Liver (tissue), 3 donors: ENCODE data around the gene EPC1.

Source experiments
- ATF3 ChIP-seq: IDR thresholded peaks from 2 replicates; pipeline ENCODE4 v1.6.1; 2016; ENCODE audit warnings: antibody characterized with exemption
- CTCF ChIP-seq: fragments of 150-350 bp; IDR thresholded peaks from 2 replicates; pipeline ENCODE4 v1.5.1; 2017; ENCODE audit warnings: improper control_type of control experiment, low read depth, low read length; ENCODE audit not compliant: missing input control
- EGR1 ChIP-seq, 2 donors: IDR thresholded peaks; 2 replicates each; pipeline ENCODE4 v1.6.1; 2016 to 2018; ENCODE audit warnings: antibody characterized with exemption in 2 of 2, low read depth in 2 of 2
- FOXA1 ChIP-seq: IDR thresholded peaks from 2 replicates; pipeline ENCODE4 v1.6.1; 2016; ENCODE audit warnings: antibody characterized with exemption
- GABPA ChIP-seq, 2 donors: IDR thresholded peaks in 1 of 2; conservative IDR thresholded peaks in 1 of 2; 2 replicates each; pipeline ENCODE4 v1.6.1; 2016; ENCODE audit warnings: antibody characterized with exemption in 2 of 2, mild to moderate bottlenecking in 1 of 2, moderate library complexity in 1 of 2
- HNF4A ChIP-seq, 2 donors: conservative IDR thresholded peaks; 2 replicates each; pipeline ENCODE4 v1.6.1; 2016; ENCODE audit warnings: antibody characterized with exemption in 2 of 2, mild to moderate bottlenecking in 2 of 2
- JUND ChIP-seq, 2 donors: IDR thresholded peaks; 2 replicates each; pipeline ENCODE4 v1.6.1; 2016; ENCODE audit warnings: antibody characterized with exemption in 2 of 2
- MAX ChIP-seq: IDR thresholded peaks from 2 replicates; pipeline ENCODE4 v1.6.1; 2016; ENCODE audit warnings: antibody characterized with exemption
- RAD21 ChIP-seq, 2 donors: IDR thresholded peaks; 2 replicates each; pipeline ENCODE4 v1.6.1; 2016; ENCODE audit warnings: antibody characterized with exemption in 2 of 2, mild to moderate bottlenecking in 2 of 2
- REST ChIP-seq: IDR thresholded peaks from 2 replicates; pipeline ENCODE4 v1.6.1; 2016; ENCODE audit warnings: antibody characterized with exemption, mild to moderate bottlenecking
- SP1 ChIP-seq: IDR thresholded peaks from 2 replicates; pipeline ENCODE4 v1.6.1; 2018; ENCODE audit warnings: antibody characterized with exemption, mild to moderate bottlenecking
- TAF1 ChIP-seq: conservative IDR thresholded peaks from 2 replicates; pipeline ENCODE4 v1.6.1; 2016; ENCODE audit warnings: antibody characterized with exemption, mild to moderate bottlenecking
- YY1 ChIP-seq: IDR thresholded peaks from 2 replicates; pipeline ENCODE4 v1.6.1; 2016; ENCODE audit warnings: antibody characterized with exemption, mild to moderate bottlenecking
- ZBTB33 ChIP-seq: IDR thresholded peaks from 2 replicates; pipeline ENCODE4 v1.6.1; 2016; ENCODE audit warnings: antibody characterized with exemption
- donor health status: healthy.
- donor health status: healthy.

- TF ChIP-seq CTCF (no peak), MAX (no peak), REST (no peak), RAD21 (IDR thresholded peaks at IDR 0.05) (no peak), TAF1 (no peak), FOXA1 (no peak), SP1 (no peak), EGR1 (IDR thresholded peaks at IDR 0.05; ENCODE audit: low read depth in 2 of 2) (no peak), ATF3 (no peak), GABPA (IDR thresholded peaks at IDR 0.05 in 1 of 2, conservative IDR thresholded peaks at IDR 0.05 in 1 of 2) (no peak), JUND (IDR thresholded peaks at IDR 0.05) (no peak), YY1 (no peak), ZBTB33 (no peak), HNF4A (conservative IDR thresholded peaks at IDR 0.05) (no peak)
Measured at GRCh38 chr10:32323051-32323450, 23.9 kb downstream of the EPC1 start.
